H1 (cell line): ENCODE results near the gene TLR5. TPM values are rescaled to one million over a fixed set of nuclear protein-coding genes. Genes with fewer than 3 reads are reported as not detected.

Experiments used
- CTCF ChIA-PET: fragments of 300-600 bp; sonication (Branson Sonifier 250); formaldehyde crosslinking; loops from one replicate; lab custom pipeline; 2021; ENCODE audit not compliant: partially characterized antibody; lab: Charles Lee
- POLR2A ChIA-PET: fragments of 300-600 bp; sonication (Branson Sonifier 250); formaldehyde crosslinking; loops from one replicate; lab custom pipeline; 2021; ENCODE audit warnings: inconsistent platforms; ENCODE audit not compliant: partially characterized antibody; lab: Charles Lee
- DNase-seq, 2 experiments: peaks; one replicate each; pipeline versions ENCODE4 v3.0.0 to v3.0.0-alpha.2; 2010 to 2022; ENCODE audit warnings: low spot score in 2 of 2, low read depth in 1 of 2, mixed read lengths in 1 of 2
- FAIRE-seq: peaks from 2 replicates; lab custom pipeline; 2011; peaks lifted over from hg19 to GRCh38; lab: Jason Lieb, UNC
- H2AFZ ChIP-seq: 2 replicates; pipeline ENCODE4 v1.8.1; 2012; ENCODE audit warnings: low read length, inconsistent platforms
- H2AK5ac ChIP-seq: 2 replicates; pipeline ENCODE4 v1.6.1; 2013; ENCODE audit warnings: low read depth, low read length
- H2BK120ac ChIP-seq: replicated peaks from 2 replicates; pipeline ENCODE3; 2013; ENCODE audit warnings: low read depth, low read length, inconsistent platforms
- H2BK12ac ChIP-seq: 2 replicates; pipeline ENCODE4 v1.6.1; 2013; ENCODE audit warnings: low read depth, low read length
- H2BK15ac ChIP-seq: 2 replicates; pipeline ENCODE4 v1.6.1; 2013; ENCODE audit warnings: low read length
- H2BK20ac ChIP-seq: 2 replicates; pipeline ENCODE4 v1.6.1; 2013; ENCODE audit warnings: low read length
- H2BK5ac ChIP-seq: 2 replicates; pipeline ENCODE4 v1.6.1; 2013; ENCODE audit warnings: low read depth, low read length
- H3K14ac ChIP-seq: 2 replicates; pipeline ENCODE4 v1.6.1; 2013; ENCODE audit warnings: inconsistent platforms; ENCODE audit not compliant: insufficient read length
- H3K18ac ChIP-seq: 2 replicates; pipeline ENCODE4 v1.6.1; 2013; ENCODE audit warnings: low read length; ENCODE audit errors: extremely low read depth
- H3K23ac ChIP-seq: 2 replicates; pipeline ENCODE4 v1.6.1; 2013; ENCODE audit warnings: inconsistent platforms; ENCODE audit not compliant: insufficient read length
- H3K23me2 ChIP-seq: 2 replicates; pipeline ENCODE4 v1.6.1; 2013; ENCODE audit warnings: low read depth, low read length
- H3K27ac ChIP-seq: 2 replicates; pipeline ENCODE4 v1.6.1; 2011; ENCODE audit warnings: low read depth, low read length, inconsistent platforms
- H3K27me3 ChIP-seq, 4 experiments: replicated peaks in 1 of 4; 1 replicate in 1 of 4; 2 replicates in 3 of 4; pipeline versions ENCODE4 v1.6.1 to v1.8.1; 2011 to 2013; ENCODE audit warnings: low read length in 3 of 4, mild to moderate bottlenecking in 3 of 4, inconsistent platforms in 2 of 4, mixed read lengths in 2 of 4, moderate library complexity in 1 of 4; ENCODE audit not compliant: control insufficient read depth in 3 of 4, insufficient read depth in 3 of 4; ENCODE audit errors: extremely low read depth in 1 of 4
- H3K36me3 ChIP-seq, 4 experiments: 2 replicates each; pipeline versions ENCODE4 v1.6.1 to v1.8.1; 2011 to 2013; ENCODE audit warnings: mild to moderate bottlenecking in 4 of 4, low read length in 3 of 4, moderate library complexity in 2 of 4, control low read depth in 1 of 4, inconsistent platforms in 1 of 4; ENCODE audit not compliant: insufficient read depth in 4 of 4, control insufficient read depth in 2 of 4
- H3K4ac ChIP-seq: replicated peaks from 2 replicates; pipeline ENCODE3; 2013; ENCODE audit warnings: low read length, low read depth, mixed read lengths, inconsistent platforms; ENCODE audit not compliant: insufficient read length
- H3K4me1 ChIP-seq, 4 experiments: replicated peaks in 1 of 4; 1 replicate in 1 of 4; 2 replicates in 3 of 4; pipeline versions ENCODE4 v1.6.1 to v1.8.1; 2011 to 2013; ENCODE audit warnings: low read length in 3 of 4, inconsistent platforms in 2 of 4, mixed read lengths in 1 of 4; ENCODE audit not compliant: insufficient read depth in 4 of 4, control insufficient read depth in 3 of 4
- H3K4me2 ChIP-seq, 2 experiments: 2 replicates each; pipeline versions ENCODE4 v1.6.1 to v1.8.1; 2011 to 2013; ENCODE audit warnings: low read depth in 2 of 2, low read length in 2 of 2, control low read depth in 1 of 2, inconsistent platforms in 1 of 2, mild to moderate bottlenecking in 1 of 2; ENCODE audit not compliant: insufficient read depth in 1 of 2
- H3K4me3 ChIP-seq, 4 experiments: fragments of 200-600, 300-600 bp in 1 of 4; sonication (generic), shearing (Covaris generic), sonication (Bioruptor Twin) in 1 of 4; 2 replicates each; pipeline versions ENCODE4 v1.5.1 to v1.8.1; 2011 to 2016; ENCODE audit warnings: low read length in 4 of 4, low read depth in 3 of 4, control low read depth in 2 of 4, inconsistent platforms in 2 of 4, mild to moderate bottlenecking in 2 of 4, mixed read lengths in 1 of 4, moderate library complexity in 1 of 4; ENCODE audit not compliant: insufficient read depth in 2 of 4; ENCODE audit errors: extremely low read depth in 1 of 4
- H3K56ac ChIP-seq: replicated peaks from 2 replicates; pipeline ENCODE3; 2013; ENCODE audit warnings: low read depth, mild to moderate bottlenecking, mixed read lengths, low read length, inconsistent platforms; ENCODE audit not compliant: insufficient read length
- H3K79me1 ChIP-seq: 2 replicates; pipeline ENCODE4 v1.6.1; 2013; ENCODE audit warnings: low read depth, low read length, control low read depth
- H3K79me2 ChIP-seq, 2 experiments: 2 replicates each; pipeline versions ENCODE4 v1.6.1 to v1.8.1; 2012 to 2013; ENCODE audit warnings: low read length in 2 of 2, mild to moderate bottlenecking in 2 of 2, inconsistent platforms in 1 of 2; ENCODE audit not compliant: insufficient read depth in 2 of 2, control insufficient read depth in 1 of 2
- H3K9ac ChIP-seq, 4 experiments: replicated peaks in 1 of 4; 1 replicate in 1 of 4; 2 replicates in 3 of 4; pipeline versions ENCODE4 v1.6.1 to v1.8.1; 2011 to 2013; ENCODE audit warnings: low read depth in 3 of 4, low read length in 3 of 4, control low read depth in 2 of 4, mild to moderate bottlenecking in 2 of 4, moderate library complexity in 2 of 4, inconsistent platforms in 1 of 4; ENCODE audit errors: extremely low read depth in 1 of 4
- H3K9me3 ChIP-seq, 2 experiments: 2 replicates each; pipeline versions ENCODE4 v1.6.1 to v1.8.1; 2012 to 2013; ENCODE audit warnings: mild to moderate bottlenecking in 2 of 2, moderate library complexity in 2 of 2, control low read depth in 1 of 2, inconsistent platforms in 1 of 2, low read depth in 1 of 2, low read length in 1 of 2, mixed read lengths in 1 of 2; ENCODE audit not compliant: insufficient read depth in 2 of 2
- H4K20me1 ChIP-seq, 2 experiments: replicated peaks in 1 of 2; 2 replicates each; pipeline versions ENCODE3 to v1.8.1; 2011 to 2013; ENCODE audit warnings: inconsistent platforms in 2 of 2, low read length in 2 of 2, mild to moderate bottlenecking in 1 of 2; ENCODE audit not compliant: insufficient read depth in 2 of 2, control insufficient read depth in 1 of 2
- H4K5ac ChIP-seq: 2 replicates; pipeline ENCODE4 v1.6.1; 2013; ENCODE audit warnings: low read length, low read depth, mixed read lengths, inconsistent platforms; ENCODE audit not compliant: insufficient read length
- H4K8ac ChIP-seq: 2 replicates; pipeline ENCODE4 v1.8.0; 2013; ENCODE audit warnings: mild to moderate bottlenecking, moderate library complexity, low read length, inconsistent platforms; ENCODE audit not compliant: insufficient read depth; ENCODE audit errors: extremely low read depth
- H4K91ac ChIP-seq: replicated peaks from 2 replicates; pipeline ENCODE3; 2013; ENCODE audit warnings: low read length, mixed read lengths, inconsistent platforms; ENCODE audit not compliant: insufficient read length
- BRCA1 ChIP-seq: IDR thresholded peaks from 2 replicates; pipeline ENCODE4 v1.6.1; 2012; ENCODE audit warnings: low read depth, low read length, improper control_type of control experiment
- CBX8 ChIP-seq: fragments of 300-800, 300-1000 bp; sonication (generic); IDR thresholded peaks from 2 replicates; pipeline ENCODE4 v1.7.1; 2016; ENCODE audit warnings: low read depth, low read length, borderline replicate concordance
- CEBPB ChIP-seq: IDR thresholded peaks from 2 replicates; pipeline ENCODE4 v1.6.1; 2012; ENCODE audit warnings: low read depth, low read length
- JUN ChIP-seq: IDR thresholded peaks from 2 replicates; pipeline ENCODE4 v1.6.1; 2011; ENCODE audit warnings: low read depth, mild to moderate bottlenecking, improper control_type of control experiment, low read length
- KDM5A ChIP-seq: fragments of 200-600 bp; IDR thresholded peaks from 2 replicates; pipeline ENCODE4 v1.7.1; 2012; ENCODE audit warnings: mild to moderate bottlenecking, low read length, inconsistent platforms, mixed read lengths
- SIN3A ChIP-seq, 2 experiments: IDR thresholded peaks in 1 of 2; conservative IDR thresholded peaks in 1 of 2; 2 replicates each; pipeline ENCODE4 v1.6.1; 2011 to 2012; ENCODE audit warnings: low read length in 2 of 2, improper control_type of control experiment in 1 of 2, low read depth in 1 of 2, mild to moderate bottlenecking in 1 of 2
- SRF ChIP-seq: IDR thresholded peaks from 2 replicates; pipeline ENCODE4 v1.6.1; 2011; ENCODE audit warnings: mild to moderate bottlenecking, low read depth, low read length, moderate library complexity
- TAF7 ChIP-seq: optimal IDR thresholded peaks from 2 replicates; pipeline ENCODE3; 2011; ENCODE audit warnings: low read depth, mild to moderate bottlenecking, inconsistent platforms, low read length, moderate library complexity, borderline replicate concordance
- WGBS, 2 experiments: shearing (Covaris generic) in 1 of 2; methylation state at CpG; one replicate each; pipeline versions ENCODE4 v1.1.6 to v1.1.7; 2013 to 2015; ENCODE audit warnings: low lambda C conversion rate in 2 of 2, mixed read lengths in 2 of 2, inconsistent platforms in 1 of 2, low coverage in 1 of 2, missing lambda C conversion rate in 1 of 2; ENCODE audit not compliant: insufficient replicate concordance in 2 of 2, insufficient coverage in 1 of 2, insufficient read length in 1 of 2; ENCODE audit errors: extremely low coverage in 1 of 2, missing lambda C conversion rate in 1 of 2; 5-methylcytosine and 5-hydroxymethylcytosine counted together
- polyA plus RNA-seq, 7 experiments: library from polyadenylated mRNA; depleted of rRNA in 3 of 7; stranded (reverse) in 5 of 7; unstranded in 2 of 7; fragments of >200 nt in 5 of 7; fragments of 200-250 nt in 2 of 7; gene quantifications; 1 replicate in 5 of 7; 2 replicates in 1 of 7; 4 replicates in 1 of 7; pipeline versions ENCODE4 v1.2.1 to v1.2.3, GENCODE V29; 2011 to 2013; ENCODE audit warnings: missing spikeins in 2 of 7, mixed read lengths in 2 of 7
- total RNA-seq: library from RNA; stranded (reverse); fragmentation: NEBNext Ultra II Directional; extraction: Animal tissue kit (Norgen Biotek cat#: 25700); gene quantifications from 2 replicates; pipeline ENCODE4 v1.2.1, GENCODE V29; 2021
- TF ChIP-seq, protein P1 (sequence below): IDR thresholded peaks from 2 replicates; pipeline ENCODE4 v1.6.1; 2012; ENCODE audit warnings: low read length, inconsistent platforms

TLR5 gene
- total and polyA plus RNA-seq, 2 of the 8 experiments (the other 6 are each of a cell fraction or from before 2014, with no cell fraction given), result 0.35 to 0.74 TPM

DNA sequence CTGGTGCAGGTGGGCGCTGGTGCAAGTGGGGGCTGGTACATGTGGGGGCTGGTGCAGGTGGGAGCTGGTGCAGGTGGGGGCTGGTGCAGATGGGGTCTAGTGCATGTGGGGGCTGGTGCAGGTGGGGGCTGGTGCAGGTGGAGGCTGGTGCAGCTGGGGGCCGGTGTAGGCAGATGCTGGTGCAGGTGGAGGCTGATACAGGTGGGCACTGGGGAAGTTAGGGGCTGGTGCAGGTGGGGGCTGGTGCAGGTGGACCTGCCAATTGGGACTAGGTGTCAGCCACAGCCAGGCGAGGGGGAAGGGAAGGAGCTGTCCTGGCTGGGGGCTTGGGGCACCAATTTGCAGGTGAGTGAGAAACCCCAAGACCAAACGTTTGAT lies 46.5 kb upstream of the TLR5 start:
- Histone ChIP-seq H3K23ac (no peak overlapping the region), H4K91ac (no peak overlapping the region), H2BK120ac (no peak overlapping the region), H2BK12ac (no peak overlapping the region), H3K14ac (no peak overlapping the region), H3K4me3 (no peak overlapping the region), H3K27ac (no peak overlapping the region), H3K27me3 (no peaks in the 10 kb centered on the region), H3K56ac (no peak overlapping the region), H3K79me1 (no peaks in the 10 kb centered on the region), H2AK5ac (no peak overlapping the region), H3K4me2 (no peak overlapping the region), H2BK5ac (no peak overlapping the region), H3K4me1 (no peaks in the 10 kb centered on the region), H2BK15ac (no peak overlapping the region), H3K18ac (no peak overlapping the region), H2AFZ (no peak overlapping the region), H3K23me2 (no peaks in the 10 kb centered on the region), H4K20me1 (no peaks in the 10 kb centered on the region), H4K5ac (no peak overlapping the region), H3K36me3 (no peaks in the 10 kb centered on the region), H3K9ac (no peak overlapping the region), H4K8ac (no peak overlapping the region), H3K4ac (no peak overlapping the region), H3K9me3 (no peaks in the 10 kb centered on the region), H2BK20ac (no peak overlapping the region), H3K79me2 (no peaks in the 10 kb centered on the region)
- 66% methylated on average over 3 of the region's 4 CpGs; no CpG with 5 or more reads in 1 of the 2 experiments for WGBS, 2 experiments
- TF ChIP-seq CEBPB (no peak), SIN3A (conservative IDR thresholded peaks at IDR 0.05 in 1 of 2, IDR thresholded peaks at IDR 0.05 in 1 of 2; ENCODE audit: low read depth in 1 of 2, low read length in 2 of 2) (no peak), JUN (no peak), KDM5A (no peak), SRF (no peak), BRCA1 (no peak), CBX8 (no peak), TAF7 (no peak)
- TF ChIP-seq, protein P1, sequence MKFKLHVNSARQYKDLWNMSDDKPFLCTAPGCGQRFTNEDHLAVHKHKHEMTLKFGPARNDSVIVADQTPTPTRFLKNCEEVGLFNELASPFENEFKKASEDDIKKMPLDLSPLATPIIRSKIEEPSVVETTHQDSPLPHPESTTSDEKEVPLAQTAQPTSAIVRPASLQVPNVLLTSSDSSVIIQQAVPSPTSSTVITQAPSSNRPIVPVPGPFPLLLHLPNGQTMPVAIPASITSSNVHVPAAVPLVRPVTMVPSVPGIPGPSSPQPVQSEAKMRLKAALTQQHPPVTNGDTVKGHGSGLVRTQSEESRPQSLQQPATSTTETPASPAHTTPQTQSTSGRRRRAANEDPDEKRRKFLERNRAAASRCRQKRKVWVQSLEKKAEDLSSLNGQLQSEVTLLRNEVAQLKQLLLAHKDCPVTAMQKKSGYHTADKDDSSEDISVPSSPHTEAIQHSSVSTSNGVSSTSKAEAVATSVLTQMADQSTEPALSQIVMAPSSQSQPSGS, result no peak
- no peak for DNase-seq
- no peak for FAIRE-seq
- CTCF ChIA-PET, result interaction anchor here (1.3 kb wide), 1 partner anchor 14 kb away, joined by 4 read pairs; no protein-coding TSS in a partner anchor
- POLR2A ChIA-PET, result no interaction called here
